Type B pancreatic cell (in vitro differentiated cells): Measurements from ENCODE around the gene TNFSF4. TPM values are rescaled to one million over a fixed set of nuclear protein-coding genes. Genes with fewer than 3 reads are reported as not detected.

Experiments used
- DNase-seq: peaks from one replicate; pipeline ENCODE4 v3.0.0; 2021; ENCODE audit warnings: mixed read lengths; ENCODE audit not compliant: unreplicated experiment; ENCODE audit errors: extremely low spot score
- H3K27ac Mint-ChIP-seq: 2 replicates; pipeline ENCODE4 v1.8.0; 2021; ENCODE audit warnings: mild to moderate bottlenecking, mixed read lengths
- H3K27me3 Mint-ChIP-seq: 2 replicates; pipeline ENCODE4 v1.8.0; 2021; ENCODE audit warnings: mixed read lengths
- H3K36me3 Mint-ChIP-seq: 2 replicates; pipeline ENCODE4 v1.8.0; 2021; ENCODE audit warnings: mixed read lengths
- H3K4me1 Mint-ChIP-seq: one replicate; pipeline ENCODE4 v1.8.0; 2021; ENCODE audit warnings: mixed read lengths; ENCODE audit not compliant: unreplicated experiment
- H3K4me3 Mint-ChIP-seq: 2 replicates; pipeline ENCODE4 v1.8.0; 2021; ENCODE audit warnings: mild to moderate bottlenecking, mixed read lengths
- H3K9me3 Mint-ChIP-seq: 2 replicates; pipeline ENCODE4 v1.8.0; 2021; ENCODE audit warnings: mixed read lengths
- long read RNA-seq: library from polyadenylated mRNA; unstranded; transcript quantifications from one replicate; pipeline ENCODE4 v2.0.0, GENCODE V29; 2020
- total RNA-seq: library from RNA; stranded (reverse); gene quantifications from 2 replicates; pipeline ENCODE4 v1.2.1, GENCODE V29; 2021; ENCODE audit warnings: low replicate concordance
- TF ChIP-seq, protein P1 (sequence below): fragments of 200-600 bp; sonication (generic); conservative IDR thresholded peaks from 2 replicates; pipeline ENCODE4 v1.5.0; 2021; ENCODE audit warnings: antibody characterized with exemption, mild to moderate bottlenecking

The TNFSF4 gene, protein sequence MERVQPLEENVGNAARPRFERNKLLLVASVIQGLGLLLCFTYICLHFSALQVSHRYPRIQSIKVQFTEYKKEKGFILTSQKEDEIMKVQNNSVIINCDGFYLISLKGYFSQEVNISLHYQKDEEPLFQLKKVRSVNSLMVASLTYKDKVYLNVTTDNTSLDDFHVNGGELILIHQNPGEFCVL
- total RNA-seq, result 0.58 and 0.93 TPM in 2 replicates
- long read RNA-seq, result 0 reads

DNA sequence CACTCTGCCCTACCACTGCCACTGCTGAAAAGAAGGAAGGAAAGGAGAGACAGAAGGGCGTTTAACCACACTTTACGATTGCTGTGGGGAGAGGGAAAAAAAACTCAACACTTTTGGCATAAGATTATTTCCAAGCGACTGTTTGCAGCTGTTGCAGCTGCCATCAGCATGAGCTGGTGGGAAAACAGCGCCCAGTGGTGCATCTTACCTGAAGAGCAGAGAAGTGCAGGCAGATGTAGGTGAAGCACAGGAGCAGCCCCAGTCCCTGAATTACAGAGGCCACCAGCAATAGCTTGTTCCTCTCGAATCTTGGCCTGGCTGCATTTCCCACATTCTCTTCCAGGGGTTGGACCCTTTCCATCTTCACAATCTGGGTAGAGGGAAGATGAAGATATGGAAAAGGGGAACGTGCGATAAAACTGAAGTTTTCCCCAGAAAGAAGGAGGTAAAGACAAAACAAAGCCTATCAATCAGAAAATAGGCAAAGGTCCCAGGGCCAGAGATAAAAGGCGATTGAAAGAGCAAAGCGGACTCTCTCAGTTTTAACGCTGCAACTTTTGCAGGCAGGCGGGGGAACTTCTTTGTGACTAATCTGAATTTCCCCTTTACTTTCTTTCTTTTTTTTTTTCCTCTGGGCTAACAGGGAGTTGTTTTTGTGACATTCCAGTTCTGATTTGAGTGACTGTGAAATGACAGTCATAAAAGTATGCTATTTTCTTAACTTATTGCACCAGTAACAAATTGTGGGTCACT is at the start of gene TNFSF4:
Gene TNFSF4 (minus strand): TSS at position 516 of the 753 bp plus-strand sequence. CDS start 155 bp downstream, at position 361.
- Mint-ChIP-seq H3K4me1 (peaks cover 21% of the 10 kb centered on the region), H3K4me3 (no peak within 1 kb of the TSS), H3K27ac (peak within 1 kb of the TSS; percentile 10), H3K27me3 (peaks cover 5% of the 10 kb centered on the region), H3K9me3 (no peaks in the 10 kb centered on the region), H3K36me3 (no peaks in the 10 kb centered on the region)
- TF ChIP-seq, protein P1, sequence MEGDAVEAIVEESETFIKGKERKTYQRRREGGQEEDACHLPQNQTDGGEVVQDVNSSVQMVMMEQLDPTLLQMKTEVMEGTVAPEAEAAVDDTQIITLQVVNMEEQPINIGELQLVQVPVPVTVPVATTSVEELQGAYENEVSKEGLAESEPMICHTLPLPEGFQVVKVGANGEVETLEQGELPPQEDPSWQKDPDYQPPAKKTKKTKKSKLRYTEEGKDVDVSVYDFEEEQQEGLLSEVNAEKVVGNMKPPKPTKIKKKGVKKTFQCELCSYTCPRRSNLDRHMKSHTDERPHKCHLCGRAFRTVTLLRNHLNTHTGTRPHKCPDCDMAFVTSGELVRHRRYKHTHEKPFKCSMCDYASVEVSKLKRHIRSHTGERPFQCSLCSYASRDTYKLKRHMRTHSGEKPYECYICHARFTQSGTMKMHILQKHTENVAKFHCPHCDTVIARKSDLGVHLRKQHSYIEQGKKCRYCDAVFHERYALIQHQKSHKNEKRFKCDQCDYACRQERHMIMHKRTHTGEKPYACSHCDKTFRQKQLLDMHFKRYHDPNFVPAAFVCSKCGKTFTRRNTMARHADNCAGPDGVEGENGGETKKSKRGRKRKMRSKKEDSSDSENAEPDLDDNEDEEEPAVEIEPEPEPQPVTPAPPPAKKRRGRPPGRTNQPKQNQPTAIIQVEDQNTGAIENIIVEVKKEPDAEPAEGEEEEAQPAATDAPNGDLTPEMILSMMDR, result no peak
- DNase-seq, result no peak

DNA sequence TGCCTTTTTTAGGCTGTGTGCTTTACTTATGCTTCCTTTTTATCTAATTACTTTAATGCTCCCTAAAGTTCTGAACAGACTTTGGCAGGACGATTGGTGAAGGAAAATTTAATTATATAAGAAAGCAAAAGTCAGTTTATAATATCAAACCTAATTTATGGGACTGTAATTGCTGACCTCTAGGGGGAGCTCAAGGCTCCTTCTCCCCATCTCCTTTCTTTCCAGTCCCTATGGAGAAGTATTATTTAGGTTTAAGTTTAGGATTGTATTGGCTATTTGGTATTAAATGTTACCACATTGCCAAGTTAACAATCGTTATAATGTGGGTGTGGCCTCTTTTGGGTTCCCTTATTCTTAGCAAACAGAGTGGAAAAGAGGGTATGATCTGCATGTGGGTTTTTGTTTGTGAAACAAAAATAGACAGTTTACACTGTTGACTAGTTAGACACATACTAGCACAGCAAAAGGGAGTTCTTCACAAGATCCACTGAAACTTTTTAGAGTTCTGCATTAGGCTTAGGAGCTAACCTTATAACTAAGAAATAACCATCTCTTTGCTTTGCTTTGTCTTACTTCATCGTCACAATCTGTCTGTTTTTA is 48.2 kb upstream of the TNFSF4 start:
- TF ChIP-seq, protein P1, result peak; percentile 81
- H3K9me3 Mint-ChIP-seq, result peaks cover 12% of the 10 kb centered on the region
- H3K36me3 Mint-ChIP-seq, result peaks cover 6% of the 10 kb centered on the region
- no peak overlapping the region for H3K4me3 Mint-ChIP-seq
- DNase-seq, result no peak
- no peak overlapping the region for H3K27ac Mint-ChIP-seq
- H3K27me3 Mint-ChIP-seq, result no peaks in the 10 kb centered on the region
- H3K4me1 Mint-ChIP-seq, result no peaks in the 10 kb centered on the region

DNA sequence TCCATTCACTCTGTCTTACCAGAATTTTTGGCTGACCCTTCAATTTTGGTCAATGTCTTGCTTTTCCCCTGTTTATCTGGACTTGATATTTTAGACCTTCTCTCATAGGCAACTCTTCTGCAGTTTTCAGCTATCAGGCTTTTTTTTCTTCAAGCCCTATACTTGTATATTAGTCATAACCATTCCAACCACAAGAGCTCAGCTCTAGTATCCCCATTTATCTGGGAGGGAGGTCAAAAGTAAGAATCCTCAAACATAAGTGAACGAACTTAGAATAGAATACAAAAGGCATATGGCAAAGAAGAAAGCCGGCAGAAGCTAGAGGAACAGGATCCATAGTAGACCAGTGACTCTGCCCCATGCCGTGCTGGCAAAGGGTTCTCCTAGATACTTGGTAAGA is 45.9 kb upstream of the TNFSF4 start:
- no peak overlapping the region for H3K27ac Mint-ChIP-seq
- H3K4me1 Mint-ChIP-seq, result no peaks in the 10 kb centered on the region
- no peak overlapping the region for H3K4me3 Mint-ChIP-seq
- TF ChIP-seq, protein P1, result no peak
- H3K9me3 Mint-ChIP-seq, result peaks cover 4% of the 10 kb centered on the region
- DNase-seq, result no peak
- H3K27me3 Mint-ChIP-seq, result no peaks in the 10 kb centered on the region
- no peaks in the 10 kb centered on the region for H3K36me3 Mint-ChIP-seq

DNA sequence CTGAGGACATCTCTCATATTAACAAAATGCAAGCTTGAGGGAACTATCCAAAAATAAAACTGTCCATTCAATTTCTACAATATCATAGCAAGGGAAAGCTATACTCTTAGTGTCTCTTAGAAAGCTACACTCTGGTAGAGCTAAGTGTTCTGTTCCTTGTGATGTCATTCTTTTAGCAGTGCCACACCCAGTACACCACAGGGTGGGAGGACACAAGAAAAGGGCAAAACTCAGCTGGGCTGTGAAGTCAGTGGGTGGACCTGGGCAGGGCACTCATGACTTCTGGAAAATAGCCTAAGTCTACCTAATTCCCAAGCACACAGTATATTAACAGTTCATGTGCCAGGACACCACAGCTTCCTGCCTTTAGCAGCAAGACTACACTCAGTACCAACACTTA is 42.2 kb upstream of the TNFSF4 start:
- H3K36me3 Mint-ChIP-seq, result no peaks in the 10 kb centered on the region
- no peaks in the 10 kb centered on the region for H3K4me1 Mint-ChIP-seq
- no peak for DNase-seq
- no peaks in the 10 kb centered on the region for H3K9me3 Mint-ChIP-seq
- H3K27me3 Mint-ChIP-seq, result no peaks in the 10 kb centered on the region
- H3K27ac Mint-ChIP-seq, result no peak overlapping the region
- H3K4me3 Mint-ChIP-seq, result no peak overlapping the region
- TF ChIP-seq, protein P1, result no peak

DNA sequence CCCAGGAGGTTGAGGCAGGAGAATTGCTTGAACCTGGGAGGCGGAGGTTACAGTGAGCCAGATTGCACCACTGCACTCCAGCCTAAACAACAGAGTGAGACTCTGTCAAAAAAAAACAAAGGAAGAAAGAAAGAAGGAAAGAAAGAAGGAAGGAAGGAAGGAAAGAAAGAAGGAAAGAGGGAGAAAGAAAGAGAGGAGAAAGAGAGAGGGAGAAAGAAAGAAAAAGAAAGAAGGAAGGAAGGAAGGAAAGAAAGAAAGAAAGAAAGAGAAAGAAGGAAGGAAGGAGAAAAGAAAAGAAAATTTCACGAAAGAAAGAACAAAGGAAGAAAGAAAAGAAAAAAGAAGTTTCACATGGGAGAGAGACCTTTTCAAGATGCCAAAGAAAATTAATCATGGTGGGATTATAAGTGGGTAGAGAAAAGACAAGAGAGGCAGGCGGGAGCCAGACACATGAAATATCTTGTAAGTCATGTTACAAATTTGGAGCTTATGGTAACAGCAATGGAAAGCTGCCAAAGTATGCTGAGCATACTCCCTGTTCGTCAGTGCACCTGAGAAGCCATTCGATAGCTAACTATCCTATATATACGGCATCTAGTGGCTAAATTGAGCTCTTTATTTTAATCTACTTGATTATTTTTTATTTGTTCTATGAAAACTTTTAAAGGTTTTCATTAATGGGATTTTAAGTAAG is 41.3 kb upstream of the TNFSF4 start:
- no peaks in the 10 kb centered on the region for H3K27me3 Mint-ChIP-seq
- H3K4me3 Mint-ChIP-seq, result no peak overlapping the region
- TF ChIP-seq, protein P1, result no peak
- no peak overlapping the region for H3K27ac Mint-ChIP-seq
- no peaks in the 10 kb centered on the region for H3K36me3 Mint-ChIP-seq
- no peaks in the 10 kb centered on the region for H3K4me1 Mint-ChIP-seq
- DNase-seq, result no peak
- peaks cover 6% of the 10 kb centered on the region for H3K9me3 Mint-ChIP-seq
